ENCODE measurements around the gene TSPYL6. TPM values are rescaled to one million over a fixed set of nuclear protein-coding genes. Genes with fewer than 3 reads are reported as not detected.
"Not testable (repeated sequence)": the region's sequence is repeated elsewhere in the genome, so short reads cannot be mapped to it uniquely, and the experiment has no call there.

The TSPYL6 gene
- total RNA-seq, 1 experiment from 2014 or later: not detected

DNA sequence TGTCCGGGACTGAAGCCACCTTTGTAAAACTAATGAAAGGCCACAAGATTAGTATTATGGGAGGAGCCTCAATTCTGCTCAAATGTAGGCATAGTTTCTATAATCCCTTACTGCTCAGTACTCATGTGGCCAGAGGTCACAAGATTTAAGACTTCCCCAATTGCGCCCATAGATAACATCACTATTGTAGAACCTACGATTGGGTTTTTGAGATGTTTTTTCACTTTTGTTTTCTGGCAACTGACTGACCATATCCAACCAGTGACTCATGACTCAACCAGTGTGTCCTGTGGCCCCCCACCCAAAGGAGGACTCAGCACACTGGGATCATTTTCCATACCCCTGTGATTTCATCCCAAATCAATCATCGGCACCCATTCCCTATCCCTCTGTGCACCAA lies 15.2 kb upstream of the TSPYL6 start:
- intact Hi-C loops (cut with micrococcal nuclease; ENCODE audit: unreplicated experiment): no loop called here
- POLR2A ChIA-PET: no interaction called here
- no peak for ATAC-seq

DNA sequence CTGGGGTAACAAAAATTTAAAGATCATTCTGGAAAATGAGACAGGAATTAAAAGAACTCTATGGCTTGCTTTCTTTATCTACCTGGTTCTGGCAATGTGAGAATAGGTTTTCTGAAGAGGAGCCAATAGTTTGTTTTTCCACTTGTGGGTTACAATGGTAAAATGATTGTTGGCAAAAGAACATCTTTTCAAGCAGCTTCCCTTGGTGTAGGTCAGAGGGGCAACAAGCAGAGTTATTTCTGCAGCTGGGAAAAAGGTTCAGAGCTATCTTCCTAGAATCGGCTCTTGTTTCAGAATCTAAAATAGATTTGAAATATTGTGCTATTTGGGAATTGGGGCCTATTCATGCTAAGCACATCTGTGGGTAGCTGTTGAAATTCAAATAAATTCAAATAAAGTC lies 11.5 kb upstream of the TSPYL6 start:
- Histone ChIP-seq H3K27me3 (ENCODE audit: control insufficient read depth, insufficient read depth, low read length) (no peaks in the 10 kb centered on the region), H3K4me3 (ENCODE audit: low read depth in 2 of 2, low read length in 2 of 2) (no peak overlapping the region), H3K36me3 (ENCODE audit: control insufficient read depth, insufficient read depth, low read length) (no peaks in the 10 kb centered on the region), H3K4me1 (ENCODE audit: control insufficient read depth, insufficient read depth, low read length) (no peaks in the 10 kb centered on the region), H3K9me3 (ENCODE audit: control insufficient read depth, insufficient read depth, low read depth, low read length) (no peaks in the 10 kb centered on the region), H3K27ac (ENCODE audit: low read length) (no peak overlapping the region)
- ATAC-seq: no peak
- TF ChIP-seq, protein P1, sequence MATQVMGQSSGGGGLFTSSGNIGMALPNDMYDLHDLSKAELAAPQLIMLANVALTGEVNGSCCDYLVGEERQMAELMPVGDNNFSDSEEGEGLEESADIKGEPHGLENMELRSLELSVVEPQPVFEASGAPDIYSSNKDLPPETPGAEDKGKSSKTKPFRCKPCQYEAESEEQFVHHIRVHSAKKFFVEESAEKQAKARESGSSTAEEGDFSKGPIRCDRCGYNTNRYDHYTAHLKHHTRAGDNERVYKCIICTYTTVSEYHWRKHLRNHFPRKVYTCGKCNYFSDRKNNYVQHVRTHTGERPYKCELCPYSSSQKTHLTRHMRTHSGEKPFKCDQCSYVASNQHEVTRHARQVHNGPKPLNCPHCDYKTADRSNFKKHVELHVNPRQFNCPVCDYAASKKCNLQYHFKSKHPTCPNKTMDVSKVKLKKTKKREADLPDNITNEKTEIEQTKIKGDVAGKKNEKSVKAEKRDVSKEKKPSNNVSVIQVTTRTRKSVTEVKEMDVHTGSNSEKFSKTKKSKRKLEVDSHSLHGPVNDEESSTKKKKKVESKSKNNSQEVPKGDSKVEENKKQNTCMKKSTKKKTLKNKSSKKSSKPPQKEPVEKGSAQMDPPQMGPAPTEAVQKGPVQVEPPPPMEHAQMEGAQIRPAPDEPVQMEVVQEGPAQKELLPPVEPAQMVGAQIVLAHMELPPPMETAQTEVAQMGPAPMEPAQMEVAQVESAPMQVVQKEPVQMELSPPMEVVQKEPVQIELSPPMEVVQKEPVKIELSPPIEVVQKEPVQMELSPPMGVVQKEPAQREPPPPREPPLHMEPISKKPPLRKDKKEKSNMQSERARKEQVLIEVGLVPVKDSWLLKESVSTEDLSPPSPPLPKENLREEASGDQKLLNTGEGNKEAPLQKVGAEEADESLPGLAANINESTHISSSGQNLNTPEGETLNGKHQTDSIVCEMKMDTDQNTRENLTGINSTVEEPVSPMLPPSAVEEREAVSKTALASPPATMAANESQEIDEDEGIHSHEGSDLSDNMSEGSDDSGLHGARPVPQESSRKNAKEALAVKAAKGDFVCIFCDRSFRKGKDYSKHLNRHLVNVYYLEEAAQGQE (IDR thresholded peaks at IDR 0.05; ENCODE audit: insufficient read depth in 1 of 2, low read depth in 2 of 2, low read length in 1 of 2): no peak
- TF ChIP-seq, protein P2, sequence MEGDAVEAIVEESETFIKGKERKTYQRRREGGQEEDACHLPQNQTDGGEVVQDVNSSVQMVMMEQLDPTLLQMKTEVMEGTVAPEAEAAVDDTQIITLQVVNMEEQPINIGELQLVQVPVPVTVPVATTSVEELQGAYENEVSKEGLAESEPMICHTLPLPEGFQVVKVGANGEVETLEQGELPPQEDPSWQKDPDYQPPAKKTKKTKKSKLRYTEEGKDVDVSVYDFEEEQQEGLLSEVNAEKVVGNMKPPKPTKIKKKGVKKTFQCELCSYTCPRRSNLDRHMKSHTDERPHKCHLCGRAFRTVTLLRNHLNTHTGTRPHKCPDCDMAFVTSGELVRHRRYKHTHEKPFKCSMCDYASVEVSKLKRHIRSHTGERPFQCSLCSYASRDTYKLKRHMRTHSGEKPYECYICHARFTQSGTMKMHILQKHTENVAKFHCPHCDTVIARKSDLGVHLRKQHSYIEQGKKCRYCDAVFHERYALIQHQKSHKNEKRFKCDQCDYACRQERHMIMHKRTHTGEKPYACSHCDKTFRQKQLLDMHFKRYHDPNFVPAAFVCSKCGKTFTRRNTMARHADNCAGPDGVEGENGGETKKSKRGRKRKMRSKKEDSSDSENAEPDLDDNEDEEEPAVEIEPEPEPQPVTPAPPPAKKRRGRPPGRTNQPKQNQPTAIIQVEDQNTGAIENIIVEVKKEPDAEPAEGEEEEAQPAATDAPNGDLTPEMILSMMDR (IDR thresholded peaks at IDR 0.05): no peak
- no peak for TF ChIP-seq POLR2AphosphoS5 (IDR thresholded peaks at IDR 0.05; ENCODE audit: low read depth, low read length)
- no TSS peak for BruUV-seq (replicated peaks)
- in situ Hi-C loops (cut with HindIII; ENCODE audit: low pct_unique_long_range_greater_than_20kb, low sequenced_read_pairs): no loop called here
- POLR2A ChIA-PET: no interaction called here
- intact Hi-C loops (cut with micrococcal nuclease; ENCODE audit: unreplicated experiment): no loop called here
- CTCF ChIA-PET: no interaction called here
- DNase-seq (ENCODE audit: low read depth, low spot score): no peak

More for the DNA sequence above, 15.2 kb upstream of the TSPYL6 start:
- H3K4me1 ChIP-seq (ENCODE audit: control insufficient read depth, insufficient read depth, low read length): no peaks in the 10 kb centered on the region
- H3K36me3 ChIP-seq (ENCODE audit: control insufficient read depth, insufficient read depth, low read length): no peaks in the 10 kb centered on the region
- no peaks in the 10 kb centered on the region for H3K27me3 ChIP-seq (ENCODE audit: control insufficient read depth, insufficient read depth, low read length)
- no peak for TF ChIP-seq TCF7L2 (IDR thresholded peaks at IDR 0.05; ENCODE audit: low read depth, low read length)
- TF ChIP-seq, protein P1 (IDR thresholded peaks at IDR 0.05; ENCODE audit: insufficient read depth in 1 of 2, low read depth in 2 of 2, low read length in 1 of 2): no peak
- TF ChIP-seq, protein P2 (IDR thresholded peaks at IDR 0.05): no peak
- no peak for TF ChIP-seq POLR2AphosphoS5 (IDR thresholded peaks at IDR 0.05; ENCODE audit: low read depth, low read length)
- no peak for TF ChIP-seq SIN3A (IDR thresholded peaks at IDR 0.05; ENCODE audit: borderline replicate concordance, insufficient read depth, low read depth, low read length)
- CTCF ChIA-PET: no interaction called here
- in situ Hi-C loops (cut with HindIII; ENCODE audit: low pct_unique_long_range_greater_than_20kb, low sequenced_read_pairs): no loop called here
- no TSS peak for BruUV-seq (replicated peaks)
- H3K27ac ChIP-seq (ENCODE audit: low read length): no peak overlapping the region
- no peak overlapping the region for H3K4me3 ChIP-seq (ENCODE audit: low read depth in 2 of 2, low read length in 2 of 2)
- DNase-seq (ENCODE audit: low read depth, low spot score): no peak
- no peaks in the 10 kb centered on the region for H3K9me3 ChIP-seq (ENCODE audit: control insufficient read depth, insufficient read depth, low read depth, low read length)

DNA sequence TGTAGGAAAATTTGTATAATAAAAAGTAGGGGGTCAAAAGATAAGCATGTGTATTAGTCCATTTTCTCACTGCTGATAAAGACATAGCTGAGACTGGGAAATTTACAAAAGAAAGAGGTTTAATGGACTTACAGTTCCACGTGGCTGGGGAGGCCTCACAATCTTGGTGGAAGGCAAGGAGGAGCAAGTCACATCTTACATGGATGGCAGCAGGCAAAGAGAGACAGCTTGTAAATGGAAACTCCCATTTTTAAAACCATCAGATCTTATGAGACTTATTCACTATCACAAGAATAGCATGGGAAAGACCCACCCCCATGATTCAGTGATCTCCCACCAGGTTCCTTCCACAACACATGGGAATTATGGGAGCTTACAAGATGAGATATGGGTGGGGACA lies 9.1 kb upstream of the TSPYL6 start:
- not testable (repeated sequence) for ATAC-seq

More for the DNA sequence above, 9.1 kb upstream of the TSPYL6 start:
- H3K4me1 ChIP-seq (ENCODE audit: control insufficient read depth, insufficient read depth, low read length); DNase-seq (ENCODE audit: low read depth, low spot score); CTCF ChIA-PET; POLR2A ChIA-PET; intact Hi-C loops (cut with micrococcal nuclease; ENCODE audit: unreplicated experiment); H3K27me3 ChIP-seq (ENCODE audit: control insufficient read depth, insufficient read depth, low read length); H3K4me3 ChIP-seq (ENCODE audit: low read depth in 2 of 2, low read length in 2 of 2); H3K27ac ChIP-seq (ENCODE audit: low read length); BruUV-seq (replicated peaks); H3K36me3 ChIP-seq (ENCODE audit: control insufficient read depth, insufficient read depth, low read length); H3K9me3 ChIP-seq (ENCODE audit: control insufficient read depth, insufficient read depth, low read depth, low read length); in situ Hi-C loops (cut with HindIII; ENCODE audit: low pct_unique_long_range_greater_than_20kb, low sequenced_read_pairs): not testable (repeated sequence)
